ENCODE data around the gene KIF12.
"Not testable (repeated sequence)": the region's sequence is repeated elsewhere in the genome, so short reads cannot be mapped to it uniquely, and the experiment has no call there.

Gene KIF12

DNA sequence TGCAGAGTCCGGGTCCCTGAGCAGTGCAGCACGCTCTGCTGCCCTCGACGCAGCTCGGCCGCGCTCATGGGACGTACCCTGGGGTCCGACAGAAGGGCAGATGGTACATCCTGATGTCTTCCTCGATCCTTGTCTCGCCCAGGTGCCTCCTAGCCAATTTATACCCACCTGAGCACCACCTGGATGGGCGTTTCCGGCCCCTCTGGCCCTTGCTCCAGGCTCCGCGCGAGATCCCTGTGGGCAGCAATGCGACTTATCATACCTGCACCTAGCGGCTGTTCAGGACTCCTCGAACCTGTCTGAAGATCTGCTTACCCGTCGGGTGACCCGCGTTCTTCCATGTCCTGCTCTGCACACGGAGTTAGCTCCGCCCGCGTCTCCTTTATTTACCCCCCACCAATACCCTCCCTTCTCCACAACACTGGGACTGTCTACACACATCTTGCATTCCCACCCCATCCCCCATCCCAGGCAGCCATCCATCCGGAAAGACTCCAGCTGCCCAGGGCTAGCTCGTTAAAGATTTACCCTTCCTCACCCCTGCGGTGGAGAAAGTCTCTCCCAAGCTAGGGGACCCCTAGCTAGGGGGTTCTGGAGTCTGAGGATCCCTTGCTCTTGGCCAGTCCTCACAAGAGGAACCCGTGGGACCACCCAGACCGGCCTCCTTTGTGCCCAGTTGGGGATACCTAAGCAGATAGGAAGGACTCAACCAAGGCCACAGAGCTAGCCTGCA lies at the start of gene KIF12:
Gene KIF12, minus strand, starts transcription at position 357 of the 733 bp plus-strand sequence. Its CDS starts 16 bp downstream, at position 341.
- no peak for DNase-seq

DNA sequence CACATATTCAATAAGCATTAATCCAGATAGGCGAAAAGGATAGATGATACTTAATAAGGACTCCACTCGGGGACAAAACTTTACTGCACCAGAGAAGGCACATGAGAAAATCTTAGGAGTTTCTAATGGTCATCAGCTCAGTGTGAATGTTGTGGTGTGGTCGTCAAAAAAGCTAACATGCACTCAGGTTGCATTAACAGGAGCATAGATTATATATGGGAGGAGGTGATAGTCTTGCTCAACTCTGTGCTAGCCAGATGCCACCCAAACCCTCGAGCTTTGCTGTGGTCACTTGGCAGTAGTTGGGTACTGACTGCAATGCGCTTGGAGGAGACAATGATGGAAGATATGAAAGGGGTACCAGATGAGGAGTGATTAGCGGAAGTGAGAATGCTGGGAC lies 47.6 kb upstream of the KIF12 start:
- no peak for DNase-seq

DNA sequence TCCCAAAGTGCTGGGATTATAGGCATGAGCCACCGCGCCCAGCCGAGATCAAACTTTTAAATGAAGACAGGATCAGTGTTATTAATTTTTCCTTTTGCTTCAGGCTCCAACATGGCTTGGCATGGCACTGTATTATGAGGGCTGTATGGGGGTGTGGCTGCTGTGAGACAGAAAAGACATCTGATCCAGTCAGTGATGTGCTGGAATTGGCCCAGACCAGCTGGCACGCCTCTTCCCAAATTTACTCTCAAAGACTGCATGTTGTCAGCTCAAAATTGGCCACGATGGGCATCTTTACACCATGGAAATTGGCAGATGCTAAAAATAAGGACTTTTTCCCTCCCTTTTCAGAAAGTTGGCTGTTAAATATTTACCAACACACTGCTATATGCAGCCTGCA lies 44.1 kb upstream of the KIF12 start:
- no peak for DNase-seq

DNA sequence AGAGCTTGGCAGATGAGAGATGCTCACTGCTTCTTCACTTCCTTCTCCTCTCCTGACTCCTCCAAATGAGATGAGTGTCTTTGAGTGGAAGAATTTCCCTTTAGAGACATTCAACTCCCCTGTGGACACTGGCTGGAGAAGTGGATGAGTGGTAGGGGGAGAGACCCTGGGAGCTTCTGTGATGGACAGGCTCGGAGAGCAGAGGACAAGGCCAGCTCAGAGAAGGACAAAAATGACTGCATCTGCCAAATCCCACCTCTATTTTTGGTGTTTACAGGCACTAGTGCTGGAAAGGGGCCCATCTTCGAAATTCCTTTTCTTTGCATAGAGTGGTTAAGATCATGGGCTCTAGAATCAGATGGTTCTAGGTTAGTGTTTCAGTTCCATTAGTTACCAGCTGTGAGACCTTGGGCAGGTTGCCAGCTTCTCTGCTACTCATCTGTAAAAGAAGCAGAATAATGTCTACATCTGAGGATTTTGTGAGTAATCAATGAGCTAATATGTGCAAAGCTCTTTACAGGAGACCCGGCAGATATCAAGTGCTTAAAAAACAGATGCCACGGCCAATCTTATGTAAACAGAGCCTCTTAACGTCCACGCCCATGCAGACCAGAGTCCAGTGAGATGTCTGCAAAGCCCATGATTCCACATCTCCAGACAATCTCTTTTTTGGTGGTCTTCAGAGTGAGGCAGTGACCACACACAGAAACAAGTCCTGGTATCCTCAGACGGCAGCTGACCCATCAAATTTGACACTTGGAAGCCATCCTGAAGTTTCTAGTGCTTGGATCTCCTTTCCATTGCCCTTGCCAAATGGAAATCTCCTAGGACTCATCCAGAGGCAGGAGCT lies 42.7 kb upstream of the KIF12 start:
- DNase-seq: peak; percentile 45

DNA sequence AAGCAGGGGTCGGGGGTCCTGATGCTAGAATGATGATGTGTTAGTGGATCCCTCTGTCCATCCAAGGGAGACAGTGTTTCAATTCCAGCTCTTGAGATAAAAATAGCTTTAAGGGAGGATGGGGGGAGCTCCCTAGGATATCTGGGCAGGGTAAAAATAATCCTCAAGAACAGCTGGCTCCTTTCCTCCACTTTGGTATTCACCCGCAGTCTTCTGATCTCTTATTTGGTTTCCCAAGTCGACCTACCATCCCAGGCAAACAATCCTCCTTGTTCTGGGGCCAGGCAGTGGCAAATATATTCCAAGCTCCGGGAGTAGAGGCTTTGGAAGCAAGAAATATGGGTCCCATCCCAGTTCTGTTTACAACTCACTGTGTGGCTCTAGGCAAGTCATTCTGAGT lies 41.8 kb upstream of the KIF12 start:
- DNase-seq: no peak

DNA sequence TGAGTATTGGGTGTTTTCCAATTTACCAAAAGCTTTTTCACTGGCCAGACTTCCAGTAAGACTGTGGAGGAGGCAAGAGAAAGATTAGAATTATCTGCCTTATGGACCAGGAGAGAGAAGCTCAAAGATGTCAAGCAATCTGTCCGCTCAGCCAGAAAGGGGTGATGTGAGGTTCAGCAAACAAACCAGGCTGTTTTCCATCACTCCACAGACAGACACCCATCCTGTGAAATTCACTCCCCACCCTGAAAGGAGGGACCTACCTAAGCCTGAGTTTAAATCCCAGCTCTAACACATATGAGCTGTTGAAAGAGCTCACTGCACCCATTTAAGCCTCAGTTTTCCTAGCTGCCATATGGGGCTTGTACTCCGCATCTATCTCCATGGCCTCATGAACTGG lies 41.3 kb upstream of the KIF12 start:
- no peak for DNase-seq

DNA sequence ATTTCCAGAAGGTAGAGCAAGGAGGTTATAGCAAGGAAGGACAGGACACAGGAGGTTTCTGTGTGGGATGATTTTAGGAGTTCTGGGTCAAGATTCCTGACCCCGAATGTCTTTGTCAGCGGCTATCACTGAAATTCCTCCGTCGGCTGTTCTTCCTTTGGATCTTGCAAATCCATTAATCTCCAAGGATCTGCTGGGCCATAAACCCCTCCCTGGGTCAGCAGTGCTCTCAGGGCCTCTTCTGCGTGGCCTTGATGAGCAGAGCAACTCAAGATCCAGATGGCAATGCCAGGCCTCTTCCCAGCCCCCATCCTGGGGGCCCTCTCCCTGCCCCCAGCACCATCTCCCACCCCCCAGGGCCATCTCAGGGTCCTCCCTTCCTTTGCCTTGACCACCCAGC lies 40.0 kb upstream of the KIF12 start:
- no peak for DNase-seq

DNA sequence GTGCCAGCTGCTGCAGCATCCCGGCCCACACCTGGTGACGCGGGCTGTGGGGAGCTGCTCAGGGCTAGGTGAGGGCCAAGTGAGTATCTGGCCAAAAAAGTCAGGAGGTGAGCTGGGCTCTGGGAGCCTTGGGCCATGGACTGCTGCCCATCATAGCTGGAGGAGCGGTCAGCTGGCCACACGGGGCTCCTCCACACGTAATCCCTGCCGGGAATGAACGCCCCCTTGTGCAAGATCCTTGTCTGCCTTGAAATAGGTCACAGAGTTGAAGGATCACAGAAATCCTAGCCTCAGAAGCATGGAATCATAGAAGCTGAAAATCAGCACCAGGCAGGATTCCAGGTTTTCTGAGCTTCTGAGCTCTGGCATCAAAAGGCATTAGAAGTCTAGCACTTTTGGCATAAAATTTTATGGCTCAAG lies 39.5 kb upstream of the KIF12 start:
- DNase-seq: no peak

DNA sequence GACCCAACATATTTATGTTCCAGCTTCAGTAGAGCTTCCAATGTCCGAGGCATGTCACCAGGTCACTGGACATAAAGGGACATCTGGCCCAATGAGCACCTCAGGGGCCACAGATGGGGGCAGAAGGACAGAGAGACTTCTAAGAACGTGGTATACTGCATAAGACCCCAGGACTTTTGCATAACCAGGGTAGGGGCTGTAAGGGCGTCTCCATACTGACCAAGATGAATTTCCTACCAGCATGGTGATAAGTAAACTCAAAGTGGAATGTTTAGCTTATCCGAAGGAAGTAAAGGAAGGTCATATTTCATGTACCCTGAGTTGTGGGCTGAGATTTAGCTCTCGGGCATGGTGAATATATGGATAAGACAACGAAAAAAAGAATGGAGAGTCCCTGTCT lies 38.7 kb upstream of the KIF12 start:
- DNase-seq: no peak

DNA sequence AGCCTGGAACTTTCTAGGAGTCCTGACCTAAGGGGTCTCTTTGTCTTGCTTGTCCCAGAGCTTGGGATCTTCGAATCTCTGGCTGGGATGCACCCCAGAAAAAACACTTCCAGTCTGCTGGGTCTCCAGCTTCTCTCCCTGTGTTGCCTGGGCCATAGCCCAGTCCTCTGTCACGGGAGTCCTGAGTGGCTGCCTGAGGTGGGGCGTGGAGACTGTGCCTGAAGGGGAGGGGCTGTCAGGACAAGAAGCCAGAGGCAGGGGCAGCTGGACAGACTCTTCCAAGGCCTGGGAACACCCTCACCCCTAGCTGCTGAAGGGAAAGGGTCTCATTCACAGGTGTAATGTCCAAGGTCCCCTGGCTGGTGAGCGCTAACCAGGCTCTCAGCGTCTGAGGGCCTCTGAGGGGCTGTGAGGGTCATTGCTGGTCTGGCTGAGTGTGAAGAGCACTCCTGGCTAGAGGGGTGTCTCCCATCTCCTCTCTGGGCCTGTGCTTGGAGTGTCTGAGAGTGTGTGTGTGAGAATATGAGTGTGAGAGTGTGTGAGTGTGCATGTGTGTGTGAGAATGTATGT lies 35.8 kb upstream of the KIF12 start:
- no peak for DNase-seq

DNA sequence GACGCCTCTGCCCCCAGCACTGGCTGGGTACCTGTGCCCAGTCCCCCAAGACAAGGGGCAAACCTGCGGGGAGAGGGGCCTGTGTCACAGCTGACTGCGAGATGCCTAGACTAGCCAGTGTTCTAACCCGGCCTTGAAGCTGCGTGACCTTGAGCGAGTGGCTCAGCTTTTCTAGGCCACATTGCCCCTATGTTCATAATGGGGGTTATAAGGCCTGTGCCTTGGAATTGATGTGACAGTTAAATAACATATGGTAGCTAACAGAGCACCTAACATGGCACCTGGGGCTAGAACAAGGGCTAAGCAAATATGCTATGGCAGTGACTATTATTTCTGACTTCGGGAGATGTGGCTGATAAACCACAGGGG lies 33.4 kb upstream of the KIF12 start:
- no peak for DNase-seq

DNA sequence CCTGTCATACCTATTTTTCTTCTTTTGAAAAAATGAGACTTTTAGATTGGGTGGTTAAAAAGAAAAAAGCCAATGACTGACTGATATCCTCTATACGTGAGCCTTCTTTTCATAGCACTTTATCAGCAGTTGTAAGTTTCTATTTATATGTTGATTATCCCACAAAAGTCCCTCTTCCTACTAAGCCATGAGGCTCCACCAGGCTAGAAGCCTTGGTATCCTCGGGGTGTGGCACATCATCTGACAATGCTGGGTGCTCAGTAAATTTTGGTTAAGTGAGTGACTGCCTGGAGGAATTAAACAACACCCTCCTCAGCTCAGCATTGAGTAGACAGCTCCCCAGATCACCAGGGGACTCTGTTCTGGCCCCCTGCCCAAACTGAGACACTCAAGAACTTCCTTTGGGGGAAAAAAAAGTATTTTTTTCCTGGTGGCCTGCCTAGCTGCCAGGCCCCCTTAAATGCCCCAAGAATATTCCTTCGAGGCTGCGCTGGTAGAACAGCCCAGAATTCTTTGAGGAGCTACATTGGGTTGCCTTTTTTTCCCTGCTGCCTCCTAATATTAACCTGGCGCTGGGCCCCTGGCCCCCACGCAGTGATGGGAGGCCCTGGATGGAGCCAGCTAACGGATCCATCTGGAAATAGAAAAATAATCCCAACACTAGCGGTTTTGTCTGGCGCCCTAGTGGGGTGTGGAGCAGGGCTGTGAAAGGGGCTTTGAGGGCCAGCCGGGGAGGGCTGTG lies 32.9 kb upstream of the KIF12 start:
- DNase-seq: no peak

DNA sequence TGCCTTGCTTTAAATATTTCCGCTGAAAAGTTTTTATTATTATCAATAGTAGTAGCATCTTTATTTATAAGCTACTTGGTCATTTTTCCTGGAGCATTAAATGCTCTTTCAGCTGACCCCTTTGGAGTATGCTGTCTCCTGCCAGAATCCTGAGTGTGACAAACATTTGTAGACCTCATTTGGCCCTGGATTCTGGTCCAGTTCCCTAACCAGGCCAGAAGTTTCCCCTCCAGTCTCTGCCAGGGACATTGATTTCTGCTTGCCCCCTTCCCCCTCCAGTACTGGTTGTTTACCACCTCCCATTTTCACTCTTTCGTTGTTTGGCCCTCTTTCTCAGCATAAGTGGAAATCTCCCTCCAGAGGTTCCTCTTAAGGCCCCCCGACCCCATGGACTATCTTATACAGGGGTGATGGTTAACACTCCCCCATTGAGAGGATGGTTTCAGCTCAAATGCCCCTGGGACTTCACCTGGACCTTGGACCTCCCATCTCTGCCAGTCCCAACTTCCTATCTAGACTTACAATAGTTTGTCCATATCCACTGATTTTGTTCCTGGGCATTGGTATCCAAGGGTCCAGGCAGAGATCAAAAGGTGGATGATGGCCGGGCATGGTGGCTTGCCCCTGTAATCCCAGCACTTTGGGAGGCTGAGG lies 31.7 kb upstream of the KIF12 start:
- no peak for DNase-seq

DNA sequence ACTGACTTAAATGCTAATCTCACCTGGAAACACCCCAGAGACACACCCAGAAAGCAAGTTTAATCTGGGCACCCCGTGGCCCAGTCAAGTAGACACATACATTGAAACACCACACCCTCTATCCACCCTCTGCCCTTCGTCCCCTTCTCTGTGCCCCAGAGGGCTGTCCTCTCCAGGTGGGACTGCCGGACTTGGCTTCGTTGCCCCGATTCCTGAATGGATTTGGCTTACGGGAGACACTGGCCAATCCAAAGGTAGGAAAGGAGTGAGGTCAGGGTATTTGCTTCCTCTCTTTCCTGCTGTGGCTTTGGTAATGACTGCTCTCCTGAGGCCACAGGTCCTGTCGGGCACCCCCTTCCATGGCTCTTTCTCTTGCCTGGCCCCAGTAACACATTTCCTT lies 31.0 kb upstream of the KIF12 start:
- no peak for DNase-seq

DNA sequence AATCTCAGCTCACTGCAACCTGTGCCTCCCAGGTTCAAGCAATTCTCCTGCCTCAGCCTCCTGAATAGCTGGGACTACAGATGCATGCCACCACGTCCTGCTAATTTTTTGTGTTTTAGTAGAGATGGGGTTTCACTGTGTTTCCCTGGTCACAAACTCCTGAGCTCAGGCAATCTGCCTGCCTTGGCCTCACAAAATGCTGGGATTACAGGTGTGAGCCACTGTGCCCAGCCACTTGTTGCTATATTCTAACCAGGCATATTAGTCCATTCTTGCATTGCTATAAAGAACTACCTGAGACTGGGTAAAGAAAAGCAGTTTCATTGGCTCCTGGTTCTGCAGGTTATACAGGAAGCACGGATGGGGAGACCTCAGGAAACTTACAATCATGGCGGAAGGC lies 29.7 kb upstream of the KIF12 start:
- not testable (repeated sequence) for DNase-seq

DNA sequence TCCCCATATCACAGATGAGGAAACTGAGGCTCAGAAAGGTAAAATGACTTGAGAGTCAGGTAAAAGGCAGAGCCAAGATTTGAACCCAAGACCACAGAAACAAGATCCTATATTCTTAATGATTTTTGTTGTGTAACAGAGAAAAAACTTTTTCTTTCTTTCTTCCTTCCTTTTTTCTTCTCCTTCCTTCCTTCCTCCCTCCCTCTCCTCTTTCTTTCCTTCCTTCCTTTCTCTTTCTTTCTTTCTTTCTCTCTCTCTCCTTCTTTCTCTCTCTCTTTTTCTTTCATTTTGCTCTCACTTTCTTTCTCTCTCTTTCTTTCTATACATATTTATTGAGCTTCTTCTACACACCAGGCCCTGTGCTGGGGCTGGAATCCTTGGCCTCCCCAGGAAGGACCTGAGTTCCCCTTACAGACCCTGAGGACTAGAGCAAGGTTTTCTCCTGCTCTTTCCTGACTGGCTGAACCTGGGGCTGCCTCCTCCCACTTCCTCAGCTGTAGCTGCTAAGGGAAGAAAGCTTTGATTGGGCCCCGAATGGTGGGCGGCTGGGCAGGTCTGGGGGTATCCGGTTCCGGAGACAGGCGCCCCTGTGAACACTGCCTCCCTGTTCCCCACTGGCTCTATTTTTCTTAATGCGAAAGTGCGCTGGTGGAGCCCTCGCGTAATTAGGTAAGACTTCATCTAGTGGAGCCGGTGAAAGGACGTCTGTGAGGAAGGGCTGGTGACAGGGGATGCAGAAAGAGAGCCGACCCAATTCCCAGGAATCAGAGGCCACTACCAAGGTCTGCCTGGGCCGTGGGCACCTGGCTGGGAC lies 27.4 kb upstream of the KIF12 start:
- DNase-seq: no peak

DNA sequence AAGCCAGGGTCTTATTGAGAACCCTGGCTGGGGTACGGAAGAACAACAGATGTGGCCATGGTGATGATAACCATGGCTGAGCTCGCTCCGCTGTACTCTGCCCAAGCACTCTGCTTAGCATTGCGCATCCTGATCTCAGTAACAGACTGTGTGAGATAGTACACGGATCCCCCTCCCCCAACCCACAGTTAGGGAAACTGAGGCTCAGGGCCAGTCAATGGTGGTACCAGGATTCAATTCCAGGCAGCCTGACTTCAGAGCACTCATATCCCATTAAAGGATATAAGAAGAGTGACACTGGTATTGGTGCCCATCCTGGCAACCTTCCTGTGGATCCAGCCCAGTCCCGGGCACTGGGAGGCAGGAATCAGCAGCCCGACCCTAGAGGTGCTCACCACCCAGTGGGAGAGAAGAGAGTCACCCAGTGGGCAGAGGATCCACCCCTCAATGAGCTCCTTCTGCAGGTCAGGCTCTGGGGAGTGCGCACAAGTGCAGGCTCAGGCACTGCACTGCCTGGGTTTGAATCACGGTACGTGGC lies 26.5 kb upstream of the KIF12 start:
- DNase-seq: no peak

DNA sequence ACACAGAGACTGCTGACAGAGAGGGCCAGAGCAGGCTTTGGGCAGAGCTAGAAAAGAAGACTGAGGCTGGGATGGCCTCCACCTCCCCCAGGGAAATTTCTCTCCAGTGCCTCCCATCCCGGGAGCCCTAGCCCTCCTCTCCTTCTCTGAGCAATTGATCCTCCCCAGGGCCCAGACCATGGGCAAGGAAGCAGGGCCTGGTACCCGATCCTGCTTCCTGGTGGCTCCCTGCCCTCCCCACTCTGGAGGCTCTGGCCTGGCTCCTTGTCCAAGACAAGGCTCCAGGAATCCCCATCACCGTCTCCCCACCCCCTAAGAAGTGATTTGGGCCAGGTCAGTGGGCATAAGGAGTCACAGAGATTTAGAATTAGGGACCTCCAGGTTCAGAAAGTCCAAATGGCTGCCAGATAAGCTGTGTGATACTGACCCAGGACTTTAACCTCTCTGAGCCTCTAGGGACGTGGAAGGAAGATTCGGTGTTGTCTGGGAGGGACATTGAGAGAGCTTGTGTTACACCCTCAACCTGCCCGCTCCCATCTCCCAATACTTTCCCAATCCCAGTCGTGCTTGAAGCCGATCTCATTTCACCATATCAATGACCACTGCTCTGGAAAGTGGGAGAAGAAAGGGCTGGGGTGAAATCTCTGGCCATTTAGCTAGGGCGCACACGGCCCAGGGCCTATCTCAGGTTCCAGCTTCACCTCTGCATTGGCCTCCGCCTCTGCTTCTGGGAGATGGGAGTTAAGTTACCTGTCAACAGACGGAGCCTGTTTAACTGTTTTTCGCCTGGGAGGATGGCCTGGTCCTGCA lies 25.8 kb upstream of the KIF12 start:
- DNase-seq: no peak

DNA sequence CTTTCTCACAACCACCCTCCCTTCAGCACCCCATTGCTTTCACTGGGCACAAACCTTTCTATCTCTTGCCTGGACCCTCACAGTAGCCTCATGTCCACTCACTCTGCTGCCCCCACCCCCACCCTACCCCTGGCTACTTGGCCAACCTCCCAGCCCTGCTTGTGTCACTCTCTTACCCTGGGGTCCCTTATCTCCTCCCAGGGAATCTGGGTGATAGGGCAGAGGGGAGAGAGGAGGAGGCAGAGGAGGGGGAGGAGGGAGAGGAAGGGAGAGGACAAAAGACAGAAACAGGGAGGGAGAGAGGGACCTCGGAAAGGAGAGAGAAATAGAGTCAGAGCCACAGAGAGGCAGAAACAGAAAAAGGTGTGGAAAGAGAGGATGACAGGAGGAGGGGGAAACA lies 25.0 kb upstream of the KIF12 start:
- DNase-seq: no peak
